Measurements from ENCODE around the gene MIER2.

DNA sequence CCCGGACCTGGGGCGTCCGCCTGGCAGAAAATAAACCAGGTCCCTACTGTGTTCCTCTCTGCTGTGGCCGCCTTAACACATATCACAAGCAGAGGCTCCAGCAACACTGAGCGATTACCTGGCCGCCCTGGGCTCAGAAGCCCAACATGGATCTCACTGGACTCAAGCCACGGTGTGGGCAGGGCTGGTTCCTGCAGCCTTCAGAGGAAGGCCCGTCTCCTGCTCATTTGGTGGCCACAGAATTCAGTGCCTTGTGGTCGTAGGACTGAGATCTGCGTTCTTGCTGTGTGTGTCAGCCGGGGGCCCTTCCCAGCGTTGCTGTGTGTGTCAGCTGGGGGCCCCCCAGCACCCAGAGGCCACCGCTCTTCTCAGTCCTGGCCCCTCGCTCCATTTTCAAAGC lies 34.1 kb upstream of the MIER2 start:
- TF ChIP-seq, protein P1, sequence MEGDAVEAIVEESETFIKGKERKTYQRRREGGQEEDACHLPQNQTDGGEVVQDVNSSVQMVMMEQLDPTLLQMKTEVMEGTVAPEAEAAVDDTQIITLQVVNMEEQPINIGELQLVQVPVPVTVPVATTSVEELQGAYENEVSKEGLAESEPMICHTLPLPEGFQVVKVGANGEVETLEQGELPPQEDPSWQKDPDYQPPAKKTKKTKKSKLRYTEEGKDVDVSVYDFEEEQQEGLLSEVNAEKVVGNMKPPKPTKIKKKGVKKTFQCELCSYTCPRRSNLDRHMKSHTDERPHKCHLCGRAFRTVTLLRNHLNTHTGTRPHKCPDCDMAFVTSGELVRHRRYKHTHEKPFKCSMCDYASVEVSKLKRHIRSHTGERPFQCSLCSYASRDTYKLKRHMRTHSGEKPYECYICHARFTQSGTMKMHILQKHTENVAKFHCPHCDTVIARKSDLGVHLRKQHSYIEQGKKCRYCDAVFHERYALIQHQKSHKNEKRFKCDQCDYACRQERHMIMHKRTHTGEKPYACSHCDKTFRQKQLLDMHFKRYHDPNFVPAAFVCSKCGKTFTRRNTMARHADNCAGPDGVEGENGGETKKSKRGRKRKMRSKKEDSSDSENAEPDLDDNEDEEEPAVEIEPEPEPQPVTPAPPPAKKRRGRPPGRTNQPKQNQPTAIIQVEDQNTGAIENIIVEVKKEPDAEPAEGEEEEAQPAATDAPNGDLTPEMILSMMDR (IDR thresholded peaks at IDR 0.05; ENCODE audit: insufficient read depth, low read length): no peak
- TF ChIP-seq, protein P2, sequence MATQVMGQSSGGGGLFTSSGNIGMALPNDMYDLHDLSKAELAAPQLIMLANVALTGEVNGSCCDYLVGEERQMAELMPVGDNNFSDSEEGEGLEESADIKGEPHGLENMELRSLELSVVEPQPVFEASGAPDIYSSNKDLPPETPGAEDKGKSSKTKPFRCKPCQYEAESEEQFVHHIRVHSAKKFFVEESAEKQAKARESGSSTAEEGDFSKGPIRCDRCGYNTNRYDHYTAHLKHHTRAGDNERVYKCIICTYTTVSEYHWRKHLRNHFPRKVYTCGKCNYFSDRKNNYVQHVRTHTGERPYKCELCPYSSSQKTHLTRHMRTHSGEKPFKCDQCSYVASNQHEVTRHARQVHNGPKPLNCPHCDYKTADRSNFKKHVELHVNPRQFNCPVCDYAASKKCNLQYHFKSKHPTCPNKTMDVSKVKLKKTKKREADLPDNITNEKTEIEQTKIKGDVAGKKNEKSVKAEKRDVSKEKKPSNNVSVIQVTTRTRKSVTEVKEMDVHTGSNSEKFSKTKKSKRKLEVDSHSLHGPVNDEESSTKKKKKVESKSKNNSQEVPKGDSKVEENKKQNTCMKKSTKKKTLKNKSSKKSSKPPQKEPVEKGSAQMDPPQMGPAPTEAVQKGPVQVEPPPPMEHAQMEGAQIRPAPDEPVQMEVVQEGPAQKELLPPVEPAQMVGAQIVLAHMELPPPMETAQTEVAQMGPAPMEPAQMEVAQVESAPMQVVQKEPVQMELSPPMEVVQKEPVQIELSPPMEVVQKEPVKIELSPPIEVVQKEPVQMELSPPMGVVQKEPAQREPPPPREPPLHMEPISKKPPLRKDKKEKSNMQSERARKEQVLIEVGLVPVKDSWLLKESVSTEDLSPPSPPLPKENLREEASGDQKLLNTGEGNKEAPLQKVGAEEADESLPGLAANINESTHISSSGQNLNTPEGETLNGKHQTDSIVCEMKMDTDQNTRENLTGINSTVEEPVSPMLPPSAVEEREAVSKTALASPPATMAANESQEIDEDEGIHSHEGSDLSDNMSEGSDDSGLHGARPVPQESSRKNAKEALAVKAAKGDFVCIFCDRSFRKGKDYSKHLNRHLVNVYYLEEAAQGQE (IDR thresholded peaks at IDR 0.05; ENCODE audit: insufficient replicate concordance, low read depth): no peak
- no peak for TF ChIP-seq POLR2AphosphoS5 (IDR thresholded peaks at IDR 0.05; ENCODE audit: low read depth)
